ENCODE data around the gene TBX1. TPM values are rescaled to one million over a fixed set of nuclear protein-coding genes. Genes with fewer than 3 reads are reported as not detected.

TBX1 gene
- total RNA-seq, 2 experiments from 2014 or later = not detected

- Mint-ChIP-seq H3K27me3 (ENCODE audit: low read depth) (peaks cover 33% of the 10 kb centered on the region), H3K4me1 (ENCODE audit: low read depth) (peaks cover 21% of the 10 kb centered on the region), H3K4me3 (no peak overlapping the region), H3K36me3 (ENCODE audit: low read depth) (no peaks in the 10 kb centered on the region), H3K9me3 (no peaks in the 10 kb centered on the region), H3K27ac (no peak overlapping the region)
- CTCF ChIA-PET = interaction anchor here (1.7 to 1.8 kb wide), 2 partner anchors 13 to 23 kb away, joined by 4 read pairs; no protein-coding TSS in a partner anchor
- intact Hi-C loops (cut with micrococcal nuclease) = no loop called here
- no peak for DNase-seq
Observed at GRCh38 chr22:19753090-19753842, 7.3 kb upstream of the TBX1 start.

DNA sequence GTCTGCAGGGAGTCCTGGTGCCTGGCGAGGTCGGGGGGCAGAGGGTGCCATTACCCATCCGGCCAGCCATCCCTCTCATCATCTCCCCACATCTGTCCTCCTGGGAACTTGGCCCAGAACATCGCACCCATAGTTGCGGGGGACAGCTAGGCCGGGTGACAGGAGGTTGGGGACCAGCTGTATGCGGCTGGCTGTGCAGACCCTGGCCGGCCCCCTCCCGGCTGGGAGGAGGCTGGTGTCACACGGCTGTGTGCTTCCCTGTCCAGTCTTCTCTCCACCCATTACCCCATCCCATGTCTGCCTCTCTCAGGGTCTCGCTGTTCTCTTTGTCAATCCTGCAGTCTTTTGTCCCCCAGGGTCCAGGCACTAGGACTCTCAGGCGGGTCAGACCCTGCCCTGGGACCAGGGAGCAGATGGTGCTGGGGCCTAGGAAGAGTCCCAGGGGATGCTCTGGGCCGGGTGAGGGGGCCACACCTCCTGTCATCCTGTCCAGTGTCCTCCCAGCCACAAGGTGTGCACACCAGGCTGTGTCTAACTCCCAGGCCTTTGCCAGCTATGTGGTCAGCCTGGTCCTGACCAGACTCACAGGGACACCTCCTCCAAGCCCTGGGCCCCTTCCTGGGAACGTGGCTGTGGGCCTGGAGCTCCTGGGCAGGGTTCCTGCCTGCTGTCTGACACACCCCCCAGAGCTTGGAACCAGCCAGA lies 6.4 kb upstream of the TBX1 start:
- no peak for DNase-seq
- no peaks in the 10 kb centered on the region for H3K36me3 Mint-ChIP-seq (ENCODE audit: low read depth)
- intact Hi-C loops (cut with micrococcal nuclease) = no loop called here
- CTCF ChIA-PET = interaction anchor here (1.7 to 1.8 kb wide), 2 partner anchors 13 to 24 kb away, joined by 4 read pairs; no protein-coding TSS in a partner anchor
- H3K4me1 Mint-ChIP-seq (ENCODE audit: low read depth) = peaks cover 21% of the 10 kb centered on the region
- no peak overlapping the region for H3K27ac Mint-ChIP-seq
- H3K27me3 Mint-ChIP-seq (ENCODE audit: low read depth) = peaks cover 35% of the 10 kb centered on the region
- no peak overlapping the region for H3K4me3 Mint-ChIP-seq
- no peaks in the 10 kb centered on the region for H3K9me3 Mint-ChIP-seq

- H3K36me3 Mint-ChIP-seq (ENCODE audit: low read depth) = no peaks in the 10 kb centered on the region
- no peak overlapping the region for H3K27ac Mint-ChIP-seq
- peaks cover 25% of the 10 kb centered on the region for H3K4me1 Mint-ChIP-seq (ENCODE audit: low read depth)
- DNase-seq = no peak
- no peak overlapping the region for H3K4me3 Mint-ChIP-seq
- CTCF ChIA-PET = interaction anchor here (1.7 to 1.8 kb wide), 2 partner anchors 12 to 24 kb away, joined by 4 read pairs; no protein-coding TSS in a partner anchor
- no peaks in the 10 kb centered on the region for H3K9me3 Mint-ChIP-seq
- intact Hi-C loops (cut with micrococcal nuclease) = no loop called here
- peaks cover 40% of the 10 kb centered on the region for H3K27me3 Mint-ChIP-seq (ENCODE audit: low read depth)
Observed at GRCh38 chr22:19754701-19755144, 5.9 kb upstream of the TBX1 start.

GRCh38 chr22:19755145-19755710 lies 5.3 kb upstream of the TBX1 start:
- intact Hi-C loops (cut with micrococcal nuclease) = no loop called here
- H3K4me3 Mint-ChIP-seq = no peak overlapping the region
- no peak for DNase-seq
- CTCF ChIA-PET = interaction anchor here (1.6 to 2.0 kb wide), 2 partner anchors 24 to 137 kb away, joined by 7 to 13 read pairs; no protein-coding TSS in a partner anchor
- H3K27ac Mint-ChIP-seq = no peak overlapping the region
- H3K36me3 Mint-ChIP-seq (ENCODE audit: low read depth) = no peaks in the 10 kb centered on the region
- no peaks in the 10 kb centered on the region for H3K9me3 Mint-ChIP-seq
- H3K27me3 Mint-ChIP-seq (ENCODE audit: low read depth) = peaks cover 45% of the 10 kb centered on the region
- H3K4me1 Mint-ChIP-seq (ENCODE audit: low read depth) = peaks cover 30% of the 10 kb centered on the region

GRCh38 chr22:19755722-19756287 lies 4.8 kb upstream of the TBX1 start:
- CTCF ChIA-PET = interaction anchor here (0.7 to 2.0 kb wide), 9 partner anchors 24 to 191 kb away, joined by 3 to 13 read pairs (median 4); no protein-coding TSS in a partner anchor
- peaks cover 46% of the 10 kb centered on the region for H3K27me3 Mint-ChIP-seq (ENCODE audit: low read depth)
- no peak overlapping the region for H3K4me3 Mint-ChIP-seq
- intact Hi-C loops (cut with micrococcal nuclease) = loop anchor here (1.0 kb wide), 2 partner anchors 134 to 154 kb away; no protein-coding TSS in a partner anchor
- H3K9me3 Mint-ChIP-seq = no peaks in the 10 kb centered on the region
- peaks cover 31% of the 10 kb centered on the region for H3K4me1 Mint-ChIP-seq (ENCODE audit: low read depth)
- no peak for DNase-seq
- H3K27ac Mint-ChIP-seq = no peak overlapping the region
- H3K36me3 Mint-ChIP-seq (ENCODE audit: low read depth) = no peaks in the 10 kb centered on the region

DNA sequence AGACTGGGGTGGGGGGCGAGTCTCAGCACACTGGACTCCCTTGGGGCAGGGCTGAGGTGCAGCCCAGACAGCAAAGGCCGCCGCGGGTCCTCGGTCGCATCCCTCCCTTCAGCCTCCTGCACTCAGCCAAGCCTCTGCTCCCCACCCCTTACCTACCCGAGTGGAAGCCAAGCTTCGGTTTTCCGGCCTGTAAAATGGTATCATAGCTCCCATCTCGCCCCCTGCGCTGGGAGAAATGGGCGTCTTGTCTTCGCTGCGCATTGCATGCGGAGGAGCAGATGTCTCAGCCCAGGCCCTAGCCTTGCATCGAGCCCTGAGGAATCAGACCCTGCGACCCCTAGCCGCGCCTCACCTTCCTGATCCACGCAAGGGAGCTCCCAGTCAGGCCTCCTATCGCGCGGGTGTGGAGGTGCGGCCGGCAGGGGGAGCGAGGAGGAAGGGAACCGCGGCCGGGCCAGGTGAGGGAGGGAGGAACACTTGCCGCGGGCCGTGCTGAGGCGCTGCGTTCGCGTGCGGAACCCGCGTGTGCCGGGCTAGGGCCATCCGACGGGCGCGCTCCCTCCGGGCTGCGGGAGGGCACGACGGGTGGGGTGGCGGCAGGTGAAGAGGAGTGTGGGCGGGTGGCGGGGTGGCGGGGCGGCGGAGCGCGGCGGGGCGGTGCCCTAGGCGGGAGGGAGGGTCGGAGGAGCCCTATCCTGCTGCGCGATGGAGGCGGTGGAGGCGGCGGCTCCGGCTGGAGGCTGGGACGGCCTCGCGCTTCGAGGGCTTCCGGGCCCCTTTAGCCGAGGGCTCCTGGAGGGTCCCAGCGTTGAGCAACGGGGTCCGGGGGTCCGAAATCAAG lies 4.1 kb upstream of the TBX1 start:
- Mint-ChIP-seq H3K4me1 (ENCODE audit: low read depth) (peaks cover 32% of the 10 kb centered on the region), H3K27me3 (ENCODE audit: low read depth) (peaks cover 46% of the 10 kb centered on the region), H3K36me3 (ENCODE audit: low read depth) (no peaks in the 10 kb centered on the region), H3K9me3 (no peaks in the 10 kb centered on the region), H3K27ac (no peak overlapping the region), H3K4me3 (peak overlapping the region; percentile 9)
- CTCF ChIA-PET = interaction anchor here (0.7 to 2.0 kb wide), 9 partner anchors 25 to 190 kb away, joined by 3 to 13 read pairs (median 4); no protein-coding TSS in a partner anchor
- DNase-seq = peak; percentile 83
- intact Hi-C loops (cut with micrococcal nuclease) = loop anchor here (1.0 kb wide), 2 partner anchors 134 to 154 kb away; no protein-coding TSS in a partner anchor

DNA sequence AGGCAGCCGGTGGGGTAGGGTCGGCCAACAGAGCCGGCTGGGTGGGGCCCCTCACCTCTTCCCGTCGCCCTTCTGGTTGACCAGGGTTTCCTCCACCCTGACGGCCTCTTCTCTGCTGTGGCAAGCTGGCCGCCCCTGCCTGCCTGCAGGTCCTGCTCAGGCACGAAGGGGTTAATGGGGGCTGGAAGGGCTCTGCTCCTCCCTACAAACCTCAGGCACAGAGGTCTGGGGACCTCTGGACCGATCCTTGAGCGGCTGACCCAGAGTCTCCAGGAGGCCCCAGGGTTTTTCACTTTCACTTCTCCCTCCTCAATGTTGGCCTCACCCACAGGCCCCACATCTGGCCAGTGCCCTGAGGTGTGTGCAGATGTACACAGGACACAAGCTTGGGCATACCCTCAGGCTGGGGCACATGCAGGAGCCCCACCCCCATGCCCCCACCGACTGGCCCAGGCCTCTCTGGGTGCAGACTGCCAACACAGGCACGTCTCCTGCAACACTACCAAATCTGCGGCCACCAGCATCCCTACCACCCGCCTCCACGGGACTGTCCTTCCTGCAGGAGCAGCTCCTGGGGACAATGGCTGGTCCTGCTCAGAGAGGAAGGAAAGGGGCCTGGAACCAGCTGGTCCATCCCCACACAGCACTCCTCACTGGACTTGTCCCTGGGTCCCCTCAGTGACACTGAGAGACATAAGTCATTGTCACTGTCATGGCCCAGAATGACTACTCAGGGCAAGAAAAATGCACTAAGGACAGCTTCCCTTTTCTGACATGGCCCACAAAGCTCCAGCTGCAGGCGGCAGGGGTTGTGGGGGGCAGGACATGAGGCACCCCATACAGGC lies 3.2 kb upstream of the TBX1 start:
- intact Hi-C loops (cut with micrococcal nuclease) = no loop called here
- no peak for DNase-seq
- Mint-ChIP-seq H3K4me1 (ENCODE audit: low read depth) (peaks cover 33% of the 10 kb centered on the region), H3K27me3 (ENCODE audit: low read depth) (peaks cover 52% of the 10 kb centered on the region), H3K4me3 (peak overlapping the region; percentile 45), H3K9me3 (no peaks in the 10 kb centered on the region), H3K27ac (no peak overlapping the region), H3K36me3 (ENCODE audit: low read depth) (no peaks in the 10 kb centered on the region)
- CTCF ChIA-PET = interaction anchor here (0.7 to 2.0 kb wide), 9 partner anchors 26 to 156 kb away, joined by 3 to 13 read pairs (median 4); no protein-coding TSS in a partner anchor

GRCh38 chr22:19757985-19758895 lies 2.3 kb upstream of the TBX1 start:
- H3K4me1 Mint-ChIP-seq (ENCODE audit: low read depth) = peaks cover 33% of the 10 kb centered on the region
- H3K4me3 Mint-ChIP-seq = no peak overlapping the region
- no peaks in the 10 kb centered on the region for H3K36me3 Mint-ChIP-seq (ENCODE audit: low read depth)
- CTCF ChIA-PET = interaction anchor here (0.7 to 1.3 kb wide), 3 partner anchors 27 to 147 kb away, joined by 3 to 7 read pairs (median 3); no protein-coding TSS in a partner anchor
- H3K27ac Mint-ChIP-seq = no peak overlapping the region
- H3K27me3 Mint-ChIP-seq (ENCODE audit: low read depth) = peaks cover 59% of the 10 kb centered on the region
- no peak for DNase-seq
- intact Hi-C loops (cut with micrococcal nuclease) = no loop called here
- H3K9me3 Mint-ChIP-seq = no peaks in the 10 kb centered on the region

GRCh38 chr22:19758896-19759426 lies 1.6 kb upstream of the TBX1 start:
- no peak overlapping the region for H3K4me3 Mint-ChIP-seq
- intact Hi-C loops (cut with micrococcal nuclease) = no loop called here
- CTCF ChIA-PET = no interaction called here

More at GRCh38 chr22:19758896-19759426, 1.6 kb upstream of the TBX1 start:
- Mint-ChIP-seq H3K27ac (no peak overlapping the region), H3K4me1 (ENCODE audit: low read depth) (peaks cover 33% of the 10 kb centered on the region), H3K9me3 (no peaks in the 10 kb centered on the region), H3K36me3 (ENCODE audit: low read depth) (no peaks in the 10 kb centered on the region), H3K27me3 (ENCODE audit: low read depth) (peaks cover 62% of the 10 kb centered on the region)
- no peak for DNase-seq

All from activated naive CD4-positive, alpha-beta T cell treated with anti-CD3 and anti-CD28 coated beads for 36 hours (primary cell).